C4-2B (cell line): ENCODE results near the gene ABAT.

ENCODE experiments used
- ZFX ChIP-seq: fragments of 450-650 bp; IDR thresholded peaks from 2 replicates; pipeline ENCODE4 v1.6.1; 2017
- TF ChIP-seq, protein P1 (sequence below): fragments of 450-650 bp; conservative IDR thresholded peaks from 2 replicates; pipeline ENCODE4 v1.5.1; 2017; ENCODE audit warnings: mild to moderate bottlenecking

DNA sequence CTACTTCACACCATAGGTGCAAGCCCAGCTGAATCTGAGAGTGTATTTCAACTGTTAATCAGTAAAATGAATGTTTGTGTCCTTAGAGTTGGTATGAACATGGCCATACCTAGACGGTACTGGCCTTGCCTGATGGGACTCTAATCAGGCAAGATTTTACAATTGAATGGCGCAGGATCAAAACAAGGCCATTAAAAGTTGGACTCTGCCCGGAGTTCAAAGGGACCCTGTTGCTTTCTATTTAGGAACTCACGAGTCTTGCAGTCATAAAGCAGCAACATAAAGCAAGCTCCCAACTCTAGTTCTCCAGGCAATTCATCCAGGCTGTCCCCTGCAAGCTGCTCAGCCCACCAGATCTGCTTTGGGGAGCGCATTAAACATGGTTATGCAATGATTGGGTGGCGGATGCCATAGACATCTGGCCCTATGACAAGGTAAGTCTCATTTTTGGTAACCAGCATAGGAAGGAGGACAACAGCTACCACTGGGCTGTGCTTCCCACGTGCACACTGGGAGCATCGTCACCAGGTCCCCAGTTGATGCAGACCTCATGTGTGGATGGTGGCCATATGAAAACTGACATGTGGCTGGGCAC, 114.3 kb downstream of the ABAT start:
- TF ChIP-seq, protein P1, sequence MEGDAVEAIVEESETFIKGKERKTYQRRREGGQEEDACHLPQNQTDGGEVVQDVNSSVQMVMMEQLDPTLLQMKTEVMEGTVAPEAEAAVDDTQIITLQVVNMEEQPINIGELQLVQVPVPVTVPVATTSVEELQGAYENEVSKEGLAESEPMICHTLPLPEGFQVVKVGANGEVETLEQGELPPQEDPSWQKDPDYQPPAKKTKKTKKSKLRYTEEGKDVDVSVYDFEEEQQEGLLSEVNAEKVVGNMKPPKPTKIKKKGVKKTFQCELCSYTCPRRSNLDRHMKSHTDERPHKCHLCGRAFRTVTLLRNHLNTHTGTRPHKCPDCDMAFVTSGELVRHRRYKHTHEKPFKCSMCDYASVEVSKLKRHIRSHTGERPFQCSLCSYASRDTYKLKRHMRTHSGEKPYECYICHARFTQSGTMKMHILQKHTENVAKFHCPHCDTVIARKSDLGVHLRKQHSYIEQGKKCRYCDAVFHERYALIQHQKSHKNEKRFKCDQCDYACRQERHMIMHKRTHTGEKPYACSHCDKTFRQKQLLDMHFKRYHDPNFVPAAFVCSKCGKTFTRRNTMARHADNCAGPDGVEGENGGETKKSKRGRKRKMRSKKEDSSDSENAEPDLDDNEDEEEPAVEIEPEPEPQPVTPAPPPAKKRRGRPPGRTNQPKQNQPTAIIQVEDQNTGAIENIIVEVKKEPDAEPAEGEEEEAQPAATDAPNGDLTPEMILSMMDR = no peak
- TF ChIP-seq ZFX = no peak
